ENCODE measurements around the gene PRKCH.

DNA sequence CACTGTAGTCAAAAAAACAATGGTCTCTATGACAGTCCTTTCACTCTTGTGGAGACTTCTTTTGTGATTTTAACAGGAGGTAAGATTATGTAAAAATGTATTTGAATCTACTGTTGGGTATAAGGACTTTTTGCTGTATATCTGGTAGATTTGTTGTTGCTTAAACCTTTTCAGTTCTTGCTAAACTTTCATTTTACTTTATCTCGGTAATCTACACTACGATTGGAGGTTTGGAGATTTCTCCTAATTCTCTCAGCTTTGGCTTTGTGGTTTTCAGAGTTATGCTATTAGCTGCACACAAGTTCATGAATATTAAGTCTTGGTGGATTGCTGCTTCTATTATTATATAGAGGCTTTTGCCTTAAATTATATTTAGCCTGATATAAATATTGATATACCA lies 257.4 kb downstream of the PRKCH start:
- TF ChIP-seq EZH2 (IDR thresholded peaks at IDR 0.05; ENCODE audit: insufficient read depth, poor library complexity, severe bottlenecking), result no peak
- no peak for TF ChIP-seq EZH2phosphoT487 (IDR thresholded peaks at IDR 0.05; ENCODE audit: insufficient read depth, low read depth)

All from GM23248 (cell line).